Left lung (tissue), 10 donors: ENCODE results near the gene SLC25A48. TPM values are rescaled to one million over a fixed set of nuclear protein-coding genes. Genes with fewer than 3 reads are reported as not detected.

ENCODE experiments used
- ATAC-seq: fragments of 200-7000 bp; cut with Tn5 transposase; one replicate; pipeline ENCODE4 v1.9.1; 2020; ENCODE audit warnings: moderate library complexity
- DNase-seq, 4 donors: peaks; one replicate each; pipeline ENCODE4 v3.0.0-alpha.2; 2013 to 2020
- H3K27ac ChIP-seq, 2 donors: fragments of 200-600 bp; sonication (generic) in 1 of 2; one replicate each; pipeline versions ENCODE4 v1.5.0 to v1.8.0; 2020 to 2021
- H3K27me3 ChIP-seq, 2 donors: fragments of 200-600 bp; sonication (generic) in 1 of 2; one replicate each; pipeline versions ENCODE4 v1.5.0 to v1.8.0; 2020 to 2021
- H3K36me3 ChIP-seq, 2 donors: fragments of 200-600 bp; sonication (generic) in 1 of 2; one replicate each; pipeline versions ENCODE4 v1.5.0 to v1.8.0; 2020 to 2021
- H3K4me1 ChIP-seq, 2 donors: fragments of 200-600 bp; one replicate each; pipeline ENCODE4 v1.8.0; 2021
- H3K4me3 ChIP-seq, 2 donors: fragments of 200-600 bp; sonication (generic) in 1 of 2; one replicate each; pipeline versions ENCODE4 v1.5.0 to v1.8.0; 2020 to 2021; ENCODE audit warnings: mild to moderate bottlenecking in 1 of 2
- H3K9me3 ChIP-seq, 2 donors: fragments of 200-600 bp; sonication (generic) in 1 of 2; one replicate each; pipeline versions ENCODE4 v1.5.0 to v1.8.0; 2020 to 2021
- CTCF ChIP-seq, 2 donors: fragments of 200-600 bp; sonication (generic) in 1 of 2; IDR thresholded peaks; one replicate each; pipeline versions ENCODE4 v1.5.0 to v1.8.0; 2021; ENCODE audit warnings: antibody characterized with exemption in 2 of 2
- intact Hi-C, 2 donors: fragments of 100-400 bp; cut with DNase I; formaldehyde crosslinking; loops; one replicate each; pipeline versions ENCODE4 v1.11.2 to v1.14.2; 2022
- polyA plus RNA-seq, 6 donors: library from polyadenylated mRNA; unstranded; fragments of 120-200 nt; gene quantifications; one replicate each; pipeline ENCODE4 v1.2.1, GENCODE V29; 2013; ENCODE audit not compliant: insufficient read length in 6 of 6
- total RNA-seq, 2 donors: library from RNA; stranded (reverse); fragmentation: NEBNext Ultra II Directional; extraction: Animal tissue kit (Norgen Biotek cat#: 25700); gene quantifications; one replicate each; pipeline ENCODE4 v1.2.1, GENCODE V29; 2021
- donor health status: DM: no; HTN: yes; CAD: no.
- donor health status: DM: no; HTN: no; CAD: no.

Gene SLC25A48
- total and polyA plus RNA-seq, 8 donors = 0.64 to 1.7 (median 1.0) TPM; not detected in 1

GRCh38 chr5:135890867-135891266 is 56.4 kb downstream of the SLC25A48 start:
- Histone ChIP-seq H3K9me3 (no peaks in the 10 kb centered on the region), H3K36me3 (no peaks in the 10 kb centered on the region), H3K27me3 (peaks cover 5 to 36% of the 10 kb centered on the region in 2 donors), H3K4me1 (peaks cover 0 to 6% of the 10 kb centered on the region in 2 donors), H3K4me3 (no peak overlapping the region), H3K27ac (no peak overlapping the region)
- DNase-seq = no peak
- no peak for ATAC-seq
- intact Hi-C loops = no loop called here
- no peak for TF ChIP-seq CTCF (IDR thresholded peaks at IDR 0.05)

- DNase-seq (peak in 2 of 4 donors; percentile 81 to 84), ATAC-seq (no peak)
- Histone ChIP-seq H3K4me3 (no peak overlapping the region), H3K27me3 (peaks cover 5 to 36% of the 10 kb centered on the region in 2 donors), H3K9me3 (no peaks in the 10 kb centered on the region), H3K36me3 (no peaks in the 10 kb centered on the region), H3K27ac (no peak overlapping the region), H3K4me1 (peaks cover 0 to 6% of the 10 kb centered on the region in 2 donors)
- no peak for TF ChIP-seq CTCF (IDR thresholded peaks at IDR 0.05)
- intact Hi-C loops = no loop called here
Measured at GRCh38 chr5:135891268-135891667, 56.8 kb downstream of the SLC25A48 start.

DNA sequence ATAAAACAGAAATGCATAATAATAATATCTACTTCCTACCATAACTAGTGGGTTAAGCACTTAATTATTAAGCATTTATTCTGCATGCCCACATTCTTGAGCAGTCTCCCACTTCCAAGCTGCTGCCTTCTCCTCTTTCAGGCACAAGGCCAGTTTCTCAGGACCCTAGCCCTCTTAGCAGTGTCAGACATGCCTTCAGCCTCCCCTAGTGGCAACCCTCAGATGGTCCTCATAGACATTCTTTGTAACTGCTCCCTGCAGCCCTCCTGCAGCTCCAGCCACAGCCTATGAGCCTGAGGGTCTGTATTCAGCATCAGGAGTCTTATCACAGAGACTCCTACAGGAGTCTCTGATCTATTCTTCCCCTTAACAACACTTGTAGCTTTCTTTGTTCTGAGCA is 57.3 kb downstream of the SLC25A48 start:
- Histone ChIP-seq H3K9me3 (no peaks in the 10 kb centered on the region), H3K27ac (no peak overlapping the region), H3K27me3 (peaks cover 5 to 41% of the 10 kb centered on the region in 2 donors), H3K4me3 (no peak overlapping the region), H3K36me3 (no peaks in the 10 kb centered on the region), H3K4me1 (peaks cover 0 to 6% of the 10 kb centered on the region in 2 donors)
- TF ChIP-seq CTCF (IDR thresholded peaks at IDR 0.05) = no peak
- ATAC-seq (no peak), DNase-seq (peak in 1 of 4 donors; percentile 37)
- intact Hi-C loops = no loop called here

DNA sequence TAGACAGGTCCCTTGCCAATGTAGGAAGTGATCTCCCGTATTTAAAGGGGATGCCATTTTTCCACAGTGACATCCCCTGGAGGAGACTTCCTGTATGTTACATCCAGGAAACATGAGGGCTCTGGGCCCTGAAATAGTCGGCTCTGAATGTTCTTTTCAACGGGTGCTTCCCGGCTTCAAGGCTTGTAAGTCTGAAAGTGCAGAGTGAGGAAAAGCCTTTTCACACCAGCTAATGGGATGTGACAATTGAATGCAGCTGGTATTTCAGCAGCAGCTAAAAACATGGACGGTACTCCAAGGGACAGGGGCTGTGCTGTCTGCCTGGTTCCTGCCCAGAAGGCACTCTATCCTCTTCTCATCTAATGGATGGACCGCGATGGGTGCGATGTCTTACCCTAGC is 59.8 kb downstream of the SLC25A48 start:
- ATAC-seq = no peak

GRCh38 chr5:135894789-135895188 is 60.3 kb downstream of the SLC25A48 start:
- no peak for TF ChIP-seq CTCF (IDR thresholded peaks at IDR 0.05)
- H3K4me3 ChIP-seq = no peak overlapping the region
- H3K36me3 ChIP-seq = no peaks in the 10 kb centered on the region
- ATAC-seq (no peak), DNase-seq (no peak)
- no peak overlapping the region for H3K27ac ChIP-seq
- intact Hi-C loops = no loop called here
- peaks cover 5 to 54% of the 10 kb centered on the region in 2 donors for H3K27me3 ChIP-seq
- H3K9me3 ChIP-seq = no peaks in the 10 kb centered on the region
- no peaks in the 10 kb centered on the region for H3K4me1 ChIP-seq

More for the DNA sequence above, 59.8 kb downstream of the SLC25A48 start:
- H3K36me3 ChIP-seq = no peaks in the 10 kb centered on the region
- no peak overlapping the region for H3K4me3 ChIP-seq
- intact Hi-C loops = no loop called here
- H3K9me3 ChIP-seq = no peaks in the 10 kb centered on the region
- peak in 1 of 4 donors; percentile 30 for DNase-seq
- no peaks in the 10 kb centered on the region for H3K4me1 ChIP-seq
- H3K27me3 ChIP-seq = peaks cover 5 to 49% of the 10 kb centered on the region in 2 donors
- no peak overlapping the region for H3K27ac ChIP-seq
- no peak for TF ChIP-seq CTCF (IDR thresholded peaks at IDR 0.05)
